Trophoblast cell (in vitro differentiated cells and primary cell): ENCODE results near the gene SLC32A1.

Source experiments
- DNase-seq, 2 donors: peaks; one replicate each; pipeline ENCODE4 v3.0.0-alpha.2; 2016
- H2AFZ ChIP-seq: 2 replicates; pipeline ENCODE4 v1.6.1; 2013; ENCODE audit warnings: low read length, moderate library complexity, mild to moderate bottlenecking; ENCODE audit not compliant: insufficient read depth, poor library complexity
- H2AK5ac ChIP-seq: 2 replicates; pipeline ENCODE4 v1.6.1; 2013; ENCODE audit warnings: mild to moderate bottlenecking, low read length
- H2BK120ac ChIP-seq: 2 replicates; pipeline ENCODE4 v1.6.1; 2013; ENCODE audit warnings: low read length, mild to moderate bottlenecking, moderate library complexity; ENCODE audit not compliant: insufficient read depth, poor library complexity
- H2BK12ac ChIP-seq: 2 replicates; pipeline ENCODE4 v1.6.1; 2013; ENCODE audit warnings: mild to moderate bottlenecking, low read length, moderate library complexity
- H2BK5ac ChIP-seq: 2 replicates; pipeline ENCODE4 v1.6.1; 2013; ENCODE audit warnings: low read length, low read depth, moderate library complexity, mild to moderate bottlenecking; ENCODE audit not compliant: poor library complexity
- H3K14ac ChIP-seq: 2 replicates; pipeline ENCODE4 v1.6.1; 2013; ENCODE audit warnings: mild to moderate bottlenecking, low read length
- H3K18ac ChIP-seq: 2 replicates; pipeline ENCODE4 v1.6.1; 2013; ENCODE audit warnings: mild to moderate bottlenecking, low read length
- H3K23ac ChIP-seq: 2 replicates; pipeline ENCODE4 v1.6.1; 2013; ENCODE audit warnings: low read length
- H3K27ac ChIP-seq: 2 replicates; pipeline ENCODE4 v1.5.1; 2013; ENCODE audit warnings: low read depth, mild to moderate bottlenecking, inconsistent platforms, low read length, moderate library complexity
- H3K27me3 ChIP-seq: 2 replicates; pipeline ENCODE4 v1.6.1; 2013; ENCODE audit warnings: inconsistent platforms, mild to moderate bottlenecking, low read length, moderate library complexity; ENCODE audit not compliant: insufficient read depth
- H3K36me3 ChIP-seq, 2 experiments: 1 replicate in 1 of 2; 2 replicates in 1 of 2; pipeline ENCODE4 v1.6.1; 2013; ENCODE audit warnings: low read length in 2 of 2, mild to moderate bottlenecking in 2 of 2, moderate library complexity in 1 of 2; ENCODE audit not compliant: insufficient read depth in 2 of 2, control insufficient read depth in 1 of 2
- H3K4ac ChIP-seq: 2 replicates; pipeline ENCODE4 v1.6.1; 2013; ENCODE audit warnings: low read depth, mild to moderate bottlenecking, low read length, moderate library complexity
- H3K4me1 ChIP-seq, 2 experiments: 1 replicate in 1 of 2; 2 replicates in 1 of 2; pipeline ENCODE4 v1.6.1; 2013; ENCODE audit warnings: low read length in 2 of 2, mild to moderate bottlenecking in 2 of 2, moderate library complexity in 1 of 2; ENCODE audit not compliant: insufficient read depth in 2 of 2, control insufficient read depth in 1 of 2
- H3K4me2 ChIP-seq: 2 replicates; pipeline ENCODE4 v1.6.1; 2013; ENCODE audit warnings: inconsistent platforms, mild to moderate bottlenecking, low read length, moderate library complexity
- H3K4me3 ChIP-seq: 2 replicates; pipeline ENCODE4 v1.5.1; 2013; ENCODE audit warnings: mild to moderate bottlenecking, low read depth, low read length, inconsistent platforms
- H3K79me1 ChIP-seq: one replicate; pipeline ENCODE4 v1.6.1; 2013; ENCODE audit warnings: low read length
- H3K79me2 ChIP-seq: 2 replicates; pipeline ENCODE4 v1.6.1; 2013; ENCODE audit warnings: low read length, mild to moderate bottlenecking; ENCODE audit not compliant: control insufficient read depth, insufficient read depth, poor library complexity
- H3K9ac ChIP-seq: 2 replicates; pipeline ENCODE4 v1.6.1; 2013; ENCODE audit warnings: mild to moderate bottlenecking, low read length
- H3K9me3 ChIP-seq: 2 replicates; pipeline ENCODE4 v1.6.1; 2013; ENCODE audit warnings: low read depth, mild to moderate bottlenecking, control low read depth, inconsistent platforms, low read length; ENCODE audit not compliant: insufficient read depth
- H4K12ac ChIP-seq: 2 replicates; pipeline ENCODE4 v1.6.1; 2013; ENCODE audit warnings: low read depth, mild to moderate bottlenecking, low read length, moderate library complexity
- H4K8ac ChIP-seq: 2 replicates; pipeline ENCODE4 v1.6.1; 2013; ENCODE audit warnings: low read depth, mild to moderate bottlenecking, low read length, moderate library complexity
- H4K91ac ChIP-seq: one replicate; pipeline ENCODE4 v1.6.1; 2013; ENCODE audit warnings: low read depth, mild to moderate bottlenecking, low read length, moderate library complexity
- WGBS: extraction: QIAGEN DNeasy Blood & Tissue Kit; methylation state at CpG from one replicate; pipeline ENCODE4 v1.1.7; 2013; ENCODE audit warnings: missing lambda C conversion rate; ENCODE audit not compliant: insufficient read length, insufficient coverage; ENCODE audit errors: extremely low coverage; 5-methylcytosine and 5-hydroxymethylcytosine counted together

SLC32A1 gene

GRCh38 chr20:38763616-38764015, 39.3 kb downstream of the SLC32A1 start:
- no peak overlapping the region for H4K12ac ChIP-seq
- H4K8ac ChIP-seq: no peak overlapping the region
- H3K14ac ChIP-seq: no peak overlapping the region
- no peak overlapping the region for H2AK5ac ChIP-seq
- no peak overlapping the region for H3K4ac ChIP-seq
- peaks cover 8 to 29% of the 10 kb centered on the region in 2 experiments for H3K36me3 ChIP-seq
- no peaks in the 10 kb centered on the region for H3K79me1 ChIP-seq
- no peak overlapping the region for H2AFZ ChIP-seq
- H4K91ac ChIP-seq: no peak overlapping the region
- peaks cover 3 to 4% of the 10 kb centered on the region in 2 experiments for H3K4me1 ChIP-seq
- H3K27ac ChIP-seq: no peak overlapping the region
- no peak overlapping the region for H2BK5ac ChIP-seq
- no peak overlapping the region for H3K9ac ChIP-seq
- H2BK12ac ChIP-seq: no peak overlapping the region
- no peak overlapping the region for H2BK120ac ChIP-seq
- H3K27me3 ChIP-seq: no peaks in the 10 kb centered on the region
- H3K79me2 ChIP-seq: no peaks in the 10 kb centered on the region
- H3K18ac ChIP-seq: no peak overlapping the region
- no peak overlapping the region for H3K4me3 ChIP-seq
- WGBS: no CpG with 5 or more reads among the region's 1 CpG
- no peak overlapping the region for H3K23ac ChIP-seq
- no peak overlapping the region for H3K4me2 ChIP-seq
- no peak for DNase-seq
- H3K9me3 ChIP-seq: no peaks in the 10 kb centered on the region

- no peak overlapping the region for H3K4me3 ChIP-seq
- H3K4ac ChIP-seq: no peak overlapping the region
- H2BK12ac ChIP-seq: no peak overlapping the region
- peak; percentile 42 to 43 for DNase-seq
- no peaks in the 10 kb centered on the region for H3K79me1 ChIP-seq
- no peak overlapping the region for H3K14ac ChIP-seq
- no peak overlapping the region for H2AFZ ChIP-seq
- H3K27ac ChIP-seq: no peak overlapping the region
- WGBS: no CpG with 5 or more reads among the region's 11 CpGs
- no peak overlapping the region for H2BK5ac ChIP-seq
- no peak overlapping the region for H3K18ac ChIP-seq
- H3K4me1 ChIP-seq: peaks cover 3 to 4% of the 10 kb centered on the region in 2 experiments
- H3K9me3 ChIP-seq: no peaks in the 10 kb centered on the region
- no peak overlapping the region for H4K12ac ChIP-seq
- H3K23ac ChIP-seq: no peak overlapping the region
- no peak overlapping the region for H4K8ac ChIP-seq
- no peaks in the 10 kb centered on the region for H3K79me2 ChIP-seq
- no peak overlapping the region for H3K4me2 ChIP-seq
- H3K9ac ChIP-seq: no peak overlapping the region
- H3K36me3 ChIP-seq: peaks cover 8 to 29% of the 10 kb centered on the region in 2 experiments
- H2BK120ac ChIP-seq: no peak overlapping the region
- no peak overlapping the region for H2AK5ac ChIP-seq
- no peak overlapping the region for H4K91ac ChIP-seq
- no peaks in the 10 kb centered on the region for H3K27me3 ChIP-seq
Measured at GRCh38 chr20:38764567-38765318, 40.5 kb downstream of the SLC32A1 start.

GRCh38 chr20:38766071-38766470, 41.8 kb downstream of the SLC32A1 start:
- Histone ChIP-seq H2BK120ac (no peak overlapping the region), H3K79me1 (no peaks in the 10 kb centered on the region), H2AK5ac (no peak overlapping the region), H3K36me3 (peaks cover 9 to 27% of the 10 kb centered on the region in 2 experiments), H3K79me2 (no peaks in the 10 kb centered on the region), H4K91ac (no peak overlapping the region), H3K4me1 (peaks cover 3 to 4% of the 10 kb centered on the region in 2 experiments), H3K4me2 (no peak overlapping the region), H3K14ac (no peak overlapping the region), H3K9ac (no peak overlapping the region), H3K4me3 (no peak overlapping the region), H4K8ac (no peak overlapping the region), H2BK12ac (no peak overlapping the region), H3K27me3 (no peaks in the 10 kb centered on the region), H2BK5ac (no peak overlapping the region), H3K4ac (no peak overlapping the region), H3K27ac (no peak overlapping the region), H3K9me3 (no peaks in the 10 kb centered on the region), H3K18ac (no peak overlapping the region), H4K12ac (no peak overlapping the region), H3K23ac (no peak overlapping the region), H2AFZ (no peak overlapping the region)
- no peak for DNase-seq
- no CpG with 5 or more reads among the region's 4 CpGs for WGBS

- WGBS: no CpG with 5 or more reads among the region's 13 CpGs
- peaks cover 2% of the 10 kb centered on the region for H3K9me3 ChIP-seq
- H4K12ac ChIP-seq: no peak overlapping the region
- H4K8ac ChIP-seq: no peak overlapping the region
- H2AK5ac ChIP-seq: no peak overlapping the region
- no peak overlapping the region for H3K4ac ChIP-seq
- H3K4me1 ChIP-seq: peaks cover under 1 to 1% of the 10 kb centered on the region in 2 experiments
- H3K4me2 ChIP-seq: no peak overlapping the region
- H3K79me2 ChIP-seq: no peaks in the 10 kb centered on the region
- no peak overlapping the region for H2AFZ ChIP-seq
- H3K36me3 ChIP-seq: peaks cover 19 to 22% of the 10 kb centered on the region in 2 experiments
- H3K14ac ChIP-seq: no peak overlapping the region
- H3K79me1 ChIP-seq: no peaks in the 10 kb centered on the region
- no peak overlapping the region for H2BK12ac ChIP-seq
- H3K18ac ChIP-seq: no peak overlapping the region
- no peak for DNase-seq
- H2BK120ac ChIP-seq: no peak overlapping the region
- no peak overlapping the region for H2BK5ac ChIP-seq
- H3K23ac ChIP-seq: no peak overlapping the region
- no peak overlapping the region for H3K9ac ChIP-seq
- no peak overlapping the region for H3K27ac ChIP-seq
- H3K27me3 ChIP-seq: no peaks in the 10 kb centered on the region
- H3K4me3 ChIP-seq: no peak overlapping the region
- H4K91ac ChIP-seq: no peak overlapping the region
Measured at GRCh38 chr20:38769376-38770295, 45.4 kb downstream of the SLC32A1 start.
